ENCODE results near the gene SIPA1L3. TPM values are rescaled to one million over a fixed set of nuclear protein-coding genes. Genes with fewer than 3 reads are reported as not detected.

Gene SIPA1L3
- total RNA-seq, 2 donors from 2014 or later = 10.9 to 20.5 TPM

DNA sequence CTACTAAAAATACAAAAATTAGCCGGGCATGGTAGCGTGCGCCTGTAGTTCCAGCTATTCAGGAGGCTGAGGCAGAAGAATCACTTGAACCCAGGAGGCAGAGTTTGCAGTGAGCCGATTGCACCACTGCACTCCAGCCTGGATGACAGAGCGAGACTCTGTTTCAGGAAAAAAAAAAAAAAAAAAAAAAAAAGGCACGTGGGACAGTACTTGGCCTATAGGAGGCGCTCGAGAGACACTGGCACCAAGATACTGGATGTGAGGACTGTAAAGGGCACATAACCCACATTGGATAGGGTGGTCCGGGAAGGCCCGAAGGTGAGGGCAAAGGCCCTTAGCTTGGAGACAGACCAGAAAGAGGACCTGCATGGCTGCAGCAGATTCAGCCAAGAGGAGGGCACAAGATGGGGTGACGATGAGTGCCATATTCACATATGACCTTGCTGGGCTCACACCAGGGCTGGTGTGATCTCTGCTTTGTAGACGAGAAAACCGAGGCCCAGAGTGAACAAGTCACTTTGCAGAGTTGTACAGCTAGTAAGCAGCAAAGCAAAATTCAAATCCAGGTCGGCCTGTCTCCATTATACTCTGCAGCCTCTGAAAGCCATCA lies 227.6 kb downstream of the SIPA1L3 start:
- ATAC-seq (peak in 1 of 2 donors; percentile 22), DNase-seq (ENCODE audit: low spot score in 2 of 2) (peak in 1 of 2 donors; percentile 48)
- Mint-ChIP-seq H3K9me3 (no peaks in the 10 kb centered on the region), H3K27ac (no peak overlapping the region), H3K36me3 (no peaks in the 10 kb centered on the region)

DNA sequence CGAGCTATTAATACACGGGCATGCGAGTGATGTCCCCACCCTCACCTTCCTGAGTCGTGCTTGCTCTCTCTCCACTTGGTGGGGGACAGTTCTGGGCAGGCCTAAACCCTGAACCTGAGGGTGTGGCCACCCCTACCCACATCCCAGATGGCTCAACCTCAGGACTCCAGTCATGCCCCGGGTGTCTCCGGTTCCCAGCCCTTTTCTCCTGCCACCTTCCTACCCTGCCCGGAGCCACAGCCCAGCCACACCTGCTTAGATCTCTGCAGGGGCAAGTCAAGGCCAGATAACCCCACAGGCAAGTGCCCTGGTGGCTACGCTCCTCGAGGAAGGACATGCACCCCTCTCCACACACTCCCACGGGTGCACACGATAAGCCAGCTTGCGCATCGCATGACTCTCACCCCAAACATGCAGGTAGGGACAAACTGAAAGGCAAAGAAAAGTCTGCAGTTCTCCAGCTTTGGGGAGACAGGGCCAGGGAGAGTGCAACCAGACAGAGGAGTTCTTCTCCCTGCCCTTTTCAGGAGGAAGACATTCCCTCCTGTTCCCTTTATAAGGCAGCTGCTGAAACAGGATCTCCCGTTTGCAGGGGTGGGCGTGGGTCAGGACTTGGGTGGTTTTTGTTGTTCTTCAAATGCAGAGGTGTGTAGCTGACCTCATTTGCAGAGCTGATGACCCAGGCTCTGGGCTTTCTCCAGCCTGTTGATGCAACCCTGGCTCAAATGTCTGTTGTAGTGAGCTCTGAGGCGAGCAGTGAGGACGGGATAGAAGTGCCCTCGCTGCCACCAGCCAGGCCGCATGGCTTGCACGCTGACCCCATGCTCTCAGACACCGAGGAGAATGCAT lies 228.4 kb downstream of the SIPA1L3 start:
- no peak for DNase-seq (ENCODE audit: low spot score in 2 of 2)
- H3K27ac Mint-ChIP-seq = peak overlapping the region in 1 of 2 donors; percentile 19
- H3K9me3 Mint-ChIP-seq = no peaks in the 10 kb centered on the region
- no peaks in the 10 kb centered on the region for H3K36me3 Mint-ChIP-seq
- no peak for ATAC-seq

DNA sequence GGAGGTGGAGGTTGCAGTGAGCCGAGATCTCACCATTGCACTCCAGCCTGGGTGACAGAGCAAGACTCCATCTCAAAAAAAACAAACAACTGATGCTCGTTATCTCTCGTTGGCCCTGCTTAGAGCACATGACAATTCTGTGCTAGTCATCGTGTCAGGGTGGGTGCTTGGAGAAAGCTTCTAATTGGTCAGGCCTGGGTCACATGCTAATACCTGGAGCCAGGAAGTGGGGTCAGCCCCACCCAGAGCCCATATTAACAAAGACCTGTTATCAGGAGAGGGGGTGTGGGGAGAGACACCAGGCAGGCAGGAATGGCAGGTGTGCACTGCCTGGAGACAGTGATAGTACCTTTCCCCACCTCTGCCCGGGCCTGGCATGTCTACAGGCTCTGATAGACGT lies 232.1 kb downstream of the SIPA1L3 start:
- H3K9me3 Mint-ChIP-seq = no peaks in the 10 kb centered on the region

DNA sequence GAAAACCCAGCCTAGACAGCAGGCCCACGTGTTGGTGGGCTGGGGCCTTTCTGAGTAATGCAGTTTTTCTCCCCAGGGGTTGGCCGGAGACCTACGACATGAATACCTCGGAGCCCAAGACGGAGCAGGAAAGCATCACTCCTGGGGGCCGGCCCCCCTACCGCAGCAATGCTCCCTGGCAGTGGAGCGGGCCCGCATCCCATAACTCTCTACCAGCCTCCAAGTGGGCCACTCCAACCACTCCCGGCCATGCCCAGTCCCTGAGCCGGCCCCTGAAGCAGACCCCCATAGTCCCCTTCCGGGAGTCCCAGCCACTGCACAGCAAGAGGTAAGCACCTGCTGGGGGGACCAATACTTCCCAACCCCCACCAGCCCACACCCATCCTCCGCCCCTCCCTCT lies 234.1 kb downstream of the SIPA1L3 start:
- DNase-seq (ENCODE audit: low spot score in 2 of 2) = no peak
- no peak for ATAC-seq
- Mint-ChIP-seq H3K9me3 (no peaks in the 10 kb centered on the region), H3K36me3 (no peaks in the 10 kb centered on the region), H3K27ac (no peak overlapping the region)

More for the DNA sequence above, 232.1 kb downstream of the SIPA1L3 start:
- no peak overlapping the region for H3K27ac Mint-ChIP-seq
- no peak for DNase-seq (ENCODE audit: low spot score in 2 of 2)
- ATAC-seq = no peak
- no peaks in the 10 kb centered on the region for H3K36me3 Mint-ChIP-seq

DNA sequence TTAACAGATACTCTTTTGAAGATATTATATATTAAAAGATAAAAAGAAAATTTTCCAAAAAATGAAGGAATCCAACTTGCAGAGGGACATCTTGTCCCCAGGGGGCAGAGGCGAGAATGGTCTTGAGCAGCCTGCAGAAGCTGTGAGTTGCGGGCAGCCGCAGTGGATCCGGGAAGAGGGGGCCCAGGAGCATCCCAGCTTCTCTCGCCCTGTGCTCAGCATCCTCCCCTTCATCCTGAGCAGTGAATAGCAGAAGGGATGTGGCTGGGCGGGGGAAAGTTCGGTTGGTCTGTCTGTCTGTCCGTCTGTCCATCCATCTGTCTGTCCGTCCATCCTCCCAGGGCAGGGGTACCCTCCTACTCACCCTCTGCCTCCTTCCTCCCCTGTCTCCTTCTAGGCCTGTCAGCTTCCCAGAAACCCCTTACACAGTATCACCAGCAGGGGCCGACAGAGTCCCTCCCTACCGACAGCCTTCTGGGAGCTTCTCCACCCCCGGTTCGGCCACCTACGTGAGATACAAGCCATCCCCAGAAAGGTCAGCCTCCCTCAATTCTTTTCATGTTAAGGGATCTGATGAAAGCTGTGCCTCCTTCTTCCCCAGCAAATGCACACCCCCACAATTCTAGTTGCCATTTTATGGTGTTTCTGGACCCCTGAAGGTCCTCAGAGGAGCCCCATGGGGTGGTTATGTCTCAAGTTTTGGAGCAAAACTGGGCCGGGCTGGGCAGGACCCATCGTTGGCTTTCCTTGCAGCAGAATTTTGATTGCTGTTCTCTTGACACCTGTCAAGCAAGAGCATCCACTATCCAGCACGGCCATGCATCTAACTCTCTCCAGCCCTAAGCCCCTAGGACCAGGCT lies 235.4 kb downstream of the SIPA1L3 start:
- peak overlapping the region in 1 of 2 donors; percentile 67 for H3K27ac Mint-ChIP-seq
- H3K9me3 Mint-ChIP-seq = no peaks in the 10 kb centered on the region
- no peaks in the 10 kb centered on the region for H3K36me3 Mint-ChIP-seq
- DNase-seq (ENCODE audit: low spot score in 2 of 2) (peak in 1 of 2 donors; percentile 56), ATAC-seq (peak; percentile 69 to 80)

DNA sequence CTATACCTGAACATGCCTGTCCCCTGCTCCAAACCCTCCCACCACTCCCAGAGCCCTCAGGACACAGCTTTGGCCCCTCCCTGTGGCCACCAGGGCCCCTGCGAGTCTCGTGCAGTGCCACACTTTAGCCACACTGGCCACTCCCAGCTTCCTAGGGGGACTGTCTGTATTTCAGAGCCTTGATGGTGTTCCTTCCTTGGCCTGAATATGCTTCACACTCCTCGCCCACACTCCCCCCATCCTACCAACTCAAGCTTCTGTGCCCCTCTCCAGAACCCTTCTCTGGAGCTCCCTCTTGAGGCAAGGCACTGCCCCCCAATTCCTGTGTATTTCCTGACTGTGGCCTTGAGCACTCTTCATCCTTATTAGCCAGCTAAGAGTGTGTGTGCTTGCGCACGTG lies 236.8 kb downstream of the SIPA1L3 start:
- no peaks in the 10 kb centered on the region for H3K9me3 Mint-ChIP-seq

DNA sequence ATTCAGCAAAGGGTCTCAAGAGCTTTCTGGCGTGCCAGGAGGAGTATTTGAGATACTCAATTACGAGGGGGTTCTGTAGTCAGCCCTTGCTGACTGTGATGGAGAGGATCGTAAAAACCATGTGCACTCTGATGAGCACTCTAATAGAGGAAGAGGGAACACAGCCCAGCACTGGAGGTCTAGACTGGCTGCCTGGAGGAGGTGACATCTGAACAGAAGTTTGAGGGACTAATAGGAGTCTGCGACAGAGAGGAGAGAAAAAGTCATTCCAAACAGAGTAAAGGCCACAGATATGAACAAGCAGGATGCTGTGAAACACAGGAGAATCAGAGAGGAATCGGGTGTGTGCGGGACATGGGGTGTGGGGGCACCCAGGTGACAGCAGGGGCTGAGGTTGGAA lies 237.7 kb downstream of the SIPA1L3 start:
- DNase-seq (ENCODE audit: low spot score in 2 of 2) = no peak
- H3K36me3 Mint-ChIP-seq = no peaks in the 10 kb centered on the region
- H3K9me3 Mint-ChIP-seq = no peaks in the 10 kb centered on the region
- H3K27ac Mint-ChIP-seq = peak overlapping the region; percentile 29 to 51
- no peak for ATAC-seq

More for the DNA sequence above, 236.8 kb downstream of the SIPA1L3 start:
- Mint-ChIP-seq H3K27ac (peak overlapping the region in 1 of 2 donors; percentile 29), H3K36me3 (no peaks in the 10 kb centered on the region)
- ATAC-seq (no peak), DNase-seq (ENCODE audit: low spot score in 2 of 2) (no peak)

DNA sequence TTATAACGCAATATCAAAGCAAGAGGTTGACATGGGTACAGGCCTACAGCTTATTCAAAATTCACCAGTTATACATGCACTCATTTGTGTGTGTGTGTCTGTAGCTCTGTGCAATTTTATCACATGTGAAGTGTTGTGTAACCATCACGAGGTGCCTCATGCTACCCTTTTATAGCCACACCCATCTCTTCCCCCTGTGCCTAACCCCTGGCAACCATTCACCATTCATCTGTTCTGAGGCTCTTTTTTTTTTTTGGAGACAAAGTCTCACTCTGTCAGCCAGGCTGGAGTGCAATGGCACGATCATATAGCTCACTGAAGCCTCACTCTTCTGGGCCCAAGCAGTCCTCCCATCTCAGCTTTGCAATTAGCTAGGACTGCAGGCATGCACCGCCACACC lies 238.6 kb downstream of the SIPA1L3 start:
- DNase-seq (ENCODE audit: low spot score in 2 of 2) (no peak), ATAC-seq (no peak)
- H3K27ac Mint-ChIP-seq = peak overlapping the region in 1 of 2 donors; percentile 34
- H3K9me3 Mint-ChIP-seq = no peaks in the 10 kb centered on the region
- no peaks in the 10 kb centered on the region for H3K36me3 Mint-ChIP-seq

DNA sequence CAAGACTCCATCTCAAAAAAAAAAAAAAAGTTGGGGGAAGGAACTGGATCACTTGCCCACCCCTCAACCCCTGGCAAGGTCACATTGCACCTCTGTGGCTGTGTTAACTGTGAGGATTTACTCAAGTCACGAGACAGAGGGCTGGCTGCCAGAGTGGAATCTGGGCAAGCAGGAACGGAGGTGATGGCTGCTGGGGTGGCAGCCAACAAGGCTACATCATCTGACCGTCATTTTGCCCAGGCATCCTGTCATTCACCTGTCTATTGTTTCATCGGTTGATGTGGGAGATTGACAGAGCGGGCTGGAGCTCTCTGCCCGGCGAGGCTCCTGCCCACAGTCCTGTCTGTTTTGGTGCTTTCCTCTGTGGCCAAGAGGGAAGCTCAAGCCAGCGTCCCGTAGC lies 241.3 kb downstream of the SIPA1L3 start:
- no peak for DNase-seq (ENCODE audit: low spot score in 2 of 2)
- Mint-ChIP-seq H3K36me3 (no peaks in the 10 kb centered on the region), H3K27ac (peak overlapping the region in 1 of 2 donors; percentile 31), H3K9me3 (no peaks in the 10 kb centered on the region)
- ATAC-seq = no peak

DNA sequence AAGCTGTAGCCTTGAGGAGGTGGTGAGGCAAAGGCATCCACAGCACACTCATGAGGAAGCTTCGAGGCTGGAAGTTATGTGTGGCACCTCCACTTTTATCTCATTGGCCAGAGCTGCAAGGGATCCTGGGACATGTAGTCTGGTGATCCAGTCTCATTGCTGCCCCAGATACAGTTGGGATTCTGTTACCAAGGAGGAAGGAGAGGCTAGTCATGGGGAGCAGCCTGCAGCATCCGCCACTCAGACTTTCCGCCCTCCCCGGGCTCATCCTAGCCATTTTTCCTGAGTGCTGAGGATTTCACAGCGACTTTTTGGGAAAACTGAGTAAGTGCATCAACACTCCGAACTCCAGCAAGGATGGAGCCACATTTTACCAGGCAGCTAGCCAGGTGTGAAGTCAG lies 242.7 kb downstream of the SIPA1L3 start:
- DNase-seq (ENCODE audit: low spot score in 2 of 2) (no peak), ATAC-seq (no peak)

DNA sequence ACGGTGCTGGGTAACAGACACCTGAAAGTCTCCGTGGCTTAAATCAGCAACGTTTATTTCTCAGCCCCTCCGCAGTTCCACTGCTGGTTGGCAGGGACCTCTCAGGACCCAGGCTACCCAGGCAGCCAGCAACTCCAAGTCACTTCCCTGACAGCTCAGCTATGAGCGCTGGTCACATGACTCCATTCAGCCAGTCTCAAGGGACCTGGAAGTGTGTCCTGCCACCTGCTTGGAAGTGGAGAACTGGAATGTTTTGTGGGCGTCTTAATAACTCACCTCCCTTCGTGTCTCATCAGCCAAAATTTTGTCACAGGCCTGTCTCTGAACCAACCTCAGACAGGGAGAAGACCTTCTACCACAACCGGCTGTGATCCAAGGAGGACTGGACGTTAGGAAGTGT lies 244.2 kb downstream of the SIPA1L3 start:
- no peak for ATAC-seq
- no peak overlapping the region for H3K27ac Mint-ChIP-seq
- DNase-seq (ENCODE audit: low spot score in 2 of 2) = no peak
- H3K36me3 Mint-ChIP-seq = no peaks in the 10 kb centered on the region
- H3K9me3 Mint-ChIP-seq = no peaks in the 10 kb centered on the region

More for the DNA sequence above, 242.7 kb downstream of the SIPA1L3 start:
- no peak overlapping the region for H3K27ac Mint-ChIP-seq
- no peaks in the 10 kb centered on the region for H3K9me3 Mint-ChIP-seq
- no peaks in the 10 kb centered on the region for H3K36me3 Mint-ChIP-seq

DNA sequence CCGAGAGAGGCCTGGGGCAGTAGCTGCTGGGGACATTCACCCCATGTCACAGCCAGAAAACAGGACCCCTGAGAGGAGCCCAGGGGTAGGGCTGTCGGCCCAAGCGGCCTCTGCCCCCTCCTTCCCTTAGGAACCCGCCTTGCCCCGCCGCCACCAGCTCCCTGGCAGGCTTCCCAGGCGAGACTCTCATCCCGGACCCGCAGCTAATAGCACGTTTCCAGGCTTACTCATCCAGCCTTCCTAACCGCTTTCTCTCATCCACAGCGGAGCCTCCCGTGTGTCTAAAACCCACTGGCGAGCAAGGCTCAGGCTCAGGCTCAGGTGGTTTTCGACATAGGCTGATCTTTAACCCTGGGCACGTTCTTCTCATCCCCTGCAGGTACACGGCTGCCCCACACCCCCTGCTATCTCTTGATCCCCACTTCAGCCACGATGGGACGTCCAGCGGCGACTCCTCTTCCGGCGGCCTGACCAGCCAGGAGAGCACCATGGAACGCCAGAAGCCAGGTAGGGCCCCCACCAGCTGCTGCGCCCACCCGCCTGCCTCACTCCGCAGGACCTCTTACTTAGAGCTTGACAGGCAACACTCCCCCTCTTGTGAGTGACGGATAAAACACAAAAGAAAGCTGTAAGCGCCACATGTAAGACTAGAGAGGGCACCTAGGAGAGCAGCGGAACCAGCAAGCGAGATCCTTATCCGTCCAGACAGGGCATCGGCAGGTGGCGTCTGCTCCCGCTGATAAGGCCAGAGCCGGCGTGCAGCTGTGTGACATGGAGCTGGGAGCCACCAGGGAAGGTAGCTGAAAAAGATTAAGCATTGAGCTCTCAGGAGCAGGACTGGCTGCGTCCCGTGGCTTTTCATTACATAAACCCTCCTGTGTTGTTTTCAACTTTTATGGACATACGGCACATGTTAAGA lies 245.7 kb downstream of the SIPA1L3 start:
- H3K36me3 Mint-ChIP-seq = no peaks in the 10 kb centered on the region
- ATAC-seq (no peak), DNase-seq (ENCODE audit: low spot score in 2 of 2) (no peak)
- peak overlapping the region in 1 of 2 donors; percentile 8 for H3K27ac Mint-ChIP-seq
- no peaks in the 10 kb centered on the region for H3K9me3 Mint-ChIP-seq

DNA sequence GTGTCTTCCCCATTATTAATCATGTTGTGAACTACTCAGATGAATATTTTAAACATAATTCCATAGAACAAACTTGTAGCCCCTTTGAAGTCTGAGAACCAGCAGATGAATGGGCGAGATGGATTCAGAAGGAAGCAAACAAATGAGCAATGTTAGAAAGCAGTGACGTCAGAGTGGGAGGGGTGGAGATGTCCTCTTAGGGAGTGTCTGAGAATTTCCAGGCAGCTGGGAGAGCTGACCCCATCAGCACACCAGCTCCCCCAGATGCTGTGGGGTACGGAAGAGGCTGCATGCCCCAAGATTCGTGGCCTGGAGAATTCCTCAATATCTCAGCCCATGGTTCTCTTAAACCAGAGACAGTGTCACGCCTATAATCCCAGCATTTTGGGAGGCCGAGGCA lies 248.4 kb downstream of the SIPA1L3 start:
- no peak for DNase-seq (ENCODE audit: low spot score in 2 of 2)
- Mint-ChIP-seq H3K36me3 (peaks cover 0 to 1% of the 10 kb centered on the region in 2 donors), H3K9me3 (no peaks in the 10 kb centered on the region), H3K27ac (no peak overlapping the region)
- no peak for ATAC-seq

DNA sequence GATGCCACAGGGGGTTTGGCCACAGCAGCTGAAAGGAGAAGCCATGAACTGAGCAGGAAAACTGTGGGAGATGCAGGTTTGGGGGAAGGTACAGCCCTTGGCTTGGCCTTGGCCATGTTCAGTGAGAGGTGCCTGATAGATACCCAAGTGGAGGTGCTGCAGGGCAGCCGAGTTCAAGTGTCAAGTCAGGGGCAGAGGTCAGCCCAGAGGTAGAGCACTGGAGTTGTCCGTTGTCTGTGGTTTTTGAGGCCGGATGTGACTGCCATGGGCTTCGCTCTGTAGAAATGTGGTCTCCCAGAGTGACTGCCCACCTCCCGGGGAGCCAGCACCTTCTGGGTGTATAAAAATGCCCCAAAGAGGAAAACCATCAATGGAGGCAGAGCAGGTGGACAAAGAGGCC lies 251.7 kb downstream of the SIPA1L3 start:
- ATAC-seq = no peak
- H3K36me3 Mint-ChIP-seq = peaks cover 19 to 26% of the 10 kb centered on the region in 2 donors
- no peak for DNase-seq (ENCODE audit: low spot score in 2 of 2)
- no peak overlapping the region for H3K27ac Mint-ChIP-seq
- H3K9me3 Mint-ChIP-seq = no peaks in the 10 kb centered on the region

DNA sequence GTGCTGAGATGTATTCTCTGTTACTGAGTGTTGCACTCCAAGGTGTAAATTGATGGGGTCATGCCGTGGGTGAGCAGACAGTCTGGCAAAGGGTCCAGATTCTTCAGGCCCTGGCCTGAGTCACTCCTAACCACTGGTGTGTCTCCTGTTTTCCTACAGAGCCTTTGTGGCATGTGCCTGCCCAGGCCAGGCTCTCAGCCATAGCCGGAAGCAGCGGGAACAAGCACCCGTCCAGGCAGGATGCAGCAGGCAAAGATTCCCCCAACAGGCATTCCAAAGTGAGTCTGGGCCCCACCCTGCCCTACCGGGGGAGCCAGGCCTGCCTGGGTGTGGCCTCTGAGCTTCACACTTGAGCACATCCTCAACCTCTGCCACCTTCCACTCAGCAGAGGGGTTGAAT lies 255.1 kb downstream of the SIPA1L3 start:
- DNase-seq (ENCODE audit: low spot score in 2 of 2) (no peak), ATAC-seq (no peak)
- H3K36me3 Mint-ChIP-seq = peaks cover 26% of the 10 kb centered on the region in 2 donors
- H3K27ac Mint-ChIP-seq = no peak overlapping the region
- no peaks in the 10 kb centered on the region for H3K9me3 Mint-ChIP-seq

DNA sequence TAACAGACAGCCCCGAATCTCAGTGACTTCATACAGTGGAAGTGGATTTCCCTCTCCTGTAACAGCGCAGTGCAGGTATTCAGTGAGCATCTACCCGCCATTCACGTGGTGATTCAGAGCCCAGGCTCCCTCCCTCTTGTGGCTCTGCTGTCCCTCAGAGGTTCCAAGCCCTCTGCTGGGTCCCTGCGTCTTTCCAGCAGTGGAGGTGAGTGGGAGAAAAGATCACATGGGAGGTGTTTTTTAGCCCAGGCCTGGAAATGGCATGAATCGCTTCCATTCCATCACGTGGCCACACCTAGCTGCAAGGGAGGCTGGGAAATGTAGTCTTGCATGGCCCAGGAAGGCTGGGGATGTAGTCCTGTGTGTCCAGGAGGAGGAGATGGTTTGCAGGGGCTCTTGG lies 255.6 kb downstream of the SIPA1L3 start:
- Mint-ChIP-seq H3K9me3 (no peaks in the 10 kb centered on the region), H3K36me3 (peaks cover 26% of the 10 kb centered on the region in 2 donors), H3K27ac (no peak overlapping the region)
- no peak for ATAC-seq
- DNase-seq (ENCODE audit: low spot score in 2 of 2) = no peak
